Measurements from ENCODE around the gene RPP25L. TPM values are rescaled to one million over a fixed set of nuclear protein-coding genes. Genes with fewer than 3 reads are reported as not detected.

The RPP25L gene
- total RNA-seq, 4 donors from 2014 or later, result 3.0 to 65.5 (median 22.1) TPM

DNA sequence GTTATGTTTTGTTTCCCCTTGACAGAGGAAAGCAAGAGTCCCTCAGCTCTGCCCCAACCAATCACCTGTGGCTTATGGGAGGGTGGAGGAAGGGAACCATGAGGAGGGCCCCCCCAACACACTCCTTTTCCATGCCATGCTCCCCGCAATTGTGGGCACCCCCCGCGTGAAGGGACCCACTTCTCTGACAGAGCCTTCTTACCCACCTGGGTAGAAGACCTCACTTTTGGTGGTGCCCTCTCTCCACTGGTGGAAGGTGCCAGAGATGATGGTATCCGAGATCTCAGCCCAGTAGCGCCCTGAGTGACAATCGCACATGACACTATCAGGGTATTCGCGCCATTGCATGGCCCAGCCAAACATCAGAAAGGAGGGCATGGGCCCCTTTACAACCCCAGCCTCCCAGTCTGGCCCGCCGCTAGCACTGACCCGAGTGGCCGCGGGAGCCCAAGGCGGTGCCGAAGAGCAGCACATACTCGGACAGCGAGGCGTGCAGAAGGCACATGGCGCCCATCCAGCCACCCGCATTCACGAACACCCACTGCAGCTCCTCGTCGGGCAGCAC lies 25.0 kb upstream of the RPP25L start:
- Histone ChIP-seq H3K27ac (peak overlapping the region; percentile 84 to 89 (median 86)), H3K9me3 (no peaks in the 10 kb centered on the region), H3K36me3 (no peaks in the 10 kb centered on the region), H3K4me1 (peaks cover 7 to 29% (median 16%) of the 10 kb centered on the region in 4 donors), H3K4me3 (peak overlapping the region; percentile 44 to 65 (median 59)), H3K27me3 (no peaks in the 10 kb centered on the region)
- 2% methylated on average over 18 of the region's 23 CpGs; no CpG with 5 or more reads in 1 of the 2 donors for WGBS, 2 donors (ENCODE audit: low coverage in 1 of 2)
- in situ Hi-C loops (cut with MboI; ENCODE audit: low pct_ligation_motif_present in 1 of 4, low pct_unique_long_range_greater_than_20kb in 1 of 4, low sequenced_read_pairs in 3 of 4), result no loop called here
- TF ChIP-seq POLR2AphosphoS5 (IDR thresholded peaks at IDR 0.05), result no peak
- TF ChIP-seq, protein P1, sequence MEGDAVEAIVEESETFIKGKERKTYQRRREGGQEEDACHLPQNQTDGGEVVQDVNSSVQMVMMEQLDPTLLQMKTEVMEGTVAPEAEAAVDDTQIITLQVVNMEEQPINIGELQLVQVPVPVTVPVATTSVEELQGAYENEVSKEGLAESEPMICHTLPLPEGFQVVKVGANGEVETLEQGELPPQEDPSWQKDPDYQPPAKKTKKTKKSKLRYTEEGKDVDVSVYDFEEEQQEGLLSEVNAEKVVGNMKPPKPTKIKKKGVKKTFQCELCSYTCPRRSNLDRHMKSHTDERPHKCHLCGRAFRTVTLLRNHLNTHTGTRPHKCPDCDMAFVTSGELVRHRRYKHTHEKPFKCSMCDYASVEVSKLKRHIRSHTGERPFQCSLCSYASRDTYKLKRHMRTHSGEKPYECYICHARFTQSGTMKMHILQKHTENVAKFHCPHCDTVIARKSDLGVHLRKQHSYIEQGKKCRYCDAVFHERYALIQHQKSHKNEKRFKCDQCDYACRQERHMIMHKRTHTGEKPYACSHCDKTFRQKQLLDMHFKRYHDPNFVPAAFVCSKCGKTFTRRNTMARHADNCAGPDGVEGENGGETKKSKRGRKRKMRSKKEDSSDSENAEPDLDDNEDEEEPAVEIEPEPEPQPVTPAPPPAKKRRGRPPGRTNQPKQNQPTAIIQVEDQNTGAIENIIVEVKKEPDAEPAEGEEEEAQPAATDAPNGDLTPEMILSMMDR (IDR thresholded peaks at IDR 0.05), result no peak
- DNase-seq, result no peak
- intact Hi-C loops (cut with DNase I; ENCODE audit: low total_unique reads), result no loop called here

DNA sequence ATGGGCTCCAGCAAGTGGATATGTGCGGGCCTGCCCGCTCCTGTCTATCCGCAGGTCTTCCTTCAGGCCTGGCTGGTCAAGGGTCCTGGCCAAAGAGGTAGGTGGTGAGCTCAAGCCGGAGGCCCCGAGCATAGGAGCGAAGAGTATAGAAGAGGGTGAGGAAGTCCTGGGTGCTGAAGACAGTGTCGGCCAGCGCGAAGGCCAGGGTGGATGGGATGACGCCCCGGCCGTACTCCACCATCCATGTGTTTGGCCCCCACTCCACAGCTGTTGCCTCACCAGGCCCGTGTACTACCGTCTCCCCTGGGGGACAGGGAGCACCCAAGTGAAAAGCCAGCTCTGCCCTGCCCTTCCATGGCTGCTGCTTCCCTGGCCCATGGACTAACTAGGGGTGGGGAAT lies 23.7 kb upstream of the RPP25L start:
- Histone ChIP-seq H3K4me1 (peaks cover 7 to 32% (median 16%) of the 10 kb centered on the region in 4 donors), H3K9me3 (no peaks in the 10 kb centered on the region), H3K27ac (no peak overlapping the region), H3K36me3 (no peaks in the 10 kb centered on the region), H3K4me3 (no peak overlapping the region), H3K27me3 (peaks cover 3% of the 10 kb centered on the region)
- WGBS, 2 donors (ENCODE audit: low coverage in 1 of 2), result 91% methylated on average over 14 of the region's 14 CpGs; no CpG with 5 or more reads in 1 of the 2 donors
- in situ Hi-C loops (cut with MboI; ENCODE audit: low pct_ligation_motif_present in 1 of 4, low pct_unique_long_range_greater_than_20kb in 1 of 4, low sequenced_read_pairs in 3 of 4) (no loop called here), intact Hi-C loops (cut with DNase I; ENCODE audit: low total_unique reads) (no loop called here)
- DNase-seq, result no peak
- TF ChIP-seq POLR2A (IDR thresholded peaks at IDR 0.05), result no peak
- no peak for TF ChIP-seq EP300 (IDR thresholded peaks at IDR 0.05; ENCODE audit: low read depth)
- TF ChIP-seq, protein P1 (IDR thresholded peaks at IDR 0.05), result no peak
- no peak for TF ChIP-seq POLR2AphosphoS5 (IDR thresholded peaks at IDR 0.05)

DNA sequence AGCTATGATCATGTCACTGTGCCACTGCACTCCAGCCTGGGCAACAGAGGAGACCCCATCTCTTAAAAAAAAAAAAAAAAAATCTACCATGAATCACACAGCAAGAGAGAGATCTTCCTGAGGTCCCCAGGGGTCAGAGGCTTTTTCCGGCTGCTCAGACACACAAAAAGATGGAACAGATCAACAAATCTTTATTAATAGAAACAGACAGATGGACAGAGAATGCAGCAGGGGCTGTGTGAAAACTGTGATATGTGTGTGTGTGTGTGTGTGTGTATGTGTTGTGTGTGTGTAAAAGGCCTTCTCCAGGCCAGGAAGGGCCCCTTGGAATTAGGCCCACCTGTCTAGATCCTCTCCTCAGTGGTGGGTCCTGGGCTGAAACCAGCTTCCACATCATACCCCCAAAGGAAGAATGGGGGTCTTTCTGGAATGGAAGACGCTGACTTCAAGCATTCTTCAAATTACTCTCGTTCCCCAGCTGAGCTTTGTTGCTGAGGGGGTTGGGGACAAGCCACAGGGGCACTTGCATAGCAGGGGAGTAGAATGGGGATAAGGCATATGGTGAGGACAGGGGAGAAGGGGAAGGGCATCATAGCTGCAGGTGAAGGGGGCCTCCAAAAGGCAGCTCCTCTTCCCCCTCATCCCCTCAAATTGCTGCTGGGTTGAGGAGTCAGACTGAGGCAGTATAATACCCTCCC lies 22.8 kb upstream of the RPP25L start:
- H3K36me3 ChIP-seq, result no peaks in the 10 kb centered on the region
- no peaks in the 10 kb centered on the region for H3K9me3 ChIP-seq
- TF ChIP-seq POLR2A (IDR thresholded peaks at IDR 0.05) (no peak), POLR2AphosphoS5 (IDR thresholded peaks at IDR 0.05) (no peak), EP300 (IDR thresholded peaks at IDR 0.05; ENCODE audit: low read depth) (no peak)
- TF ChIP-seq, protein P1 (IDR thresholded peaks at IDR 0.05), result no peak
- peaks cover 12% of the 10 kb centered on the region for H3K27me3 ChIP-seq
- no peak overlapping the region for H3K4me3 ChIP-seq
- no peak overlapping the region for H3K27ac ChIP-seq
- 75 to 100% methylated on average over 1 to 3 of the region's 3 CpGs for WGBS, 2 donors (ENCODE audit: low coverage in 1 of 2)
- intact Hi-C loops (cut with DNase I; ENCODE audit: low total_unique reads), result no loop called here
- peaks cover 7 to 34% (median 16%) of the 10 kb centered on the region in 4 donors for H3K4me1 ChIP-seq
- in situ Hi-C loops (cut with MboI; ENCODE audit: low pct_ligation_motif_present in 1 of 4, low pct_unique_long_range_greater_than_20kb in 1 of 4, low sequenced_read_pairs in 3 of 4), result no loop called here
- DNase-seq, result no peak

DNA sequence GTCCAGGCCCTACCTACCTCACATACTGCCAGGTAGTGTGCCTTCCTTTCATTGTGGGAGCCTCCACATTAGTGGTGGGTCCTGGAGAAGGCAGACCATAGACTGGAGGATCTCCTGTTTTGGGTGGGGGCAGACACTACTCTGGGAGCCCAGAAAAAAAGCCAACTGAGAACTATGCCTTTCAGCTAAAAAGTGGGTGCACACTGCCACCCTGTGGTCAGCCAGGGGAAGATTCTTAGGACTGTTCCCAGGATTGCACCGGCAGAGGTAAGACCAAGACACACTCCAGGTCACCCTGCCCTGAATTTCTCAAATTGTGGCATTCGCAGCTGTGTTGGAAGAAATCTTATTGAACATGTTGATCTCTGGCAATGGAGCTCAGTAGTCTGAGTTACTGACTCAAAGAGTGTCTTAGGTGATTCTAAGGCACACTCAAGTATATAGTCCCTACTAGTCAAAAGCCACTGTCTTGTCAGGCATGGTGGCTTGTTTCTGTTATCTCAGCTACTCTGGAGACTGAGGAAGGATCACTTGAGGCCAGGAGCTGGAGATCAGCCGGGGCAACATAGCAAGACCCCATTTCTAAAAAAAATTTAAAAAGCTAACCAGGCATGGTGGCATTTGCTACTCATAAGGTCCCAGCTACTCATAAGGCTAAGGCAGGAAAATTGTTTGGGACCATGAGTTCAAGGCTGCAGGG lies 22.1 kb upstream of the RPP25L start:
- no peaks in the 10 kb centered on the region for H3K36me3 ChIP-seq
- in situ Hi-C loops (cut with MboI; ENCODE audit: low pct_ligation_motif_present in 1 of 4, low pct_unique_long_range_greater_than_20kb in 1 of 4, low sequenced_read_pairs in 3 of 4), result no loop called here

More for the DNA sequence above, 22.1 kb upstream of the RPP25L start:
- DNase-seq, result peak; percentile 66
- Histone ChIP-seq H3K27me3 (peaks cover 19% of the 10 kb centered on the region), H3K4me3 (no peak overlapping the region), H3K4me1 (peaks cover 9 to 39% (median 20%) of the 10 kb centered on the region in 4 donors), H3K9me3 (no peaks in the 10 kb centered on the region), H3K27ac (no peak overlapping the region)
- intact Hi-C loops (cut with DNase I; ENCODE audit: low total_unique reads), result no loop called here
- WGBS, 2 donors (ENCODE audit: low coverage in 1 of 2), result 23 to 67% methylated on average over 1 to 3 of the region's 3 CpGs
- TF ChIP-seq POLR2AphosphoS5 (IDR thresholded peaks at IDR 0.05) (no peak), EP300 (IDR thresholded peaks at IDR 0.05; ENCODE audit: low read depth) (no peak), POLR2A (IDR thresholded peaks at IDR 0.05) (no peak)
- TF ChIP-seq, protein P1 (IDR thresholded peaks at IDR 0.05), result peak; percentile 77 to 89 (median 83)

Data from transverse colon (tissue), 4 donors.